ENCODE data around the gene LRP2.

Gene LRP2

DNA sequence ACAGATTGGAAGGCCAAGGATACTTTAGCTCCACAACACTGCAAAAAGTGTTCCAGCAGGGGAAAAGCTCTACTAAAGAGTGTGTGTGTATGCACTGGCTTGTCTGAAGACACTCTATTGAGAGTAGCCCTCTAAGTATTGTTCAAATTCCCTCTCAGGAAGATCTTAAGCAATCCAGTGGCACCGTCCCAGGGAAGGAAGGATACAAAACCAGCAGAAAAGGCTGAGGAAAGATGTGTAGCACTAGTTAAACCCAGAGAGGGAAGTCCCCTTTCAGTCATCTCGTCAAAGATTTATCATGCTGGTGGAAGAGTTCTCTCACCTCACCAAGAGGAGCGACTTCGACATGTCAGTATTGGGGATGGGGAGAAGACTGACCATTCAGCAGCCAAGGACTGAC, 242.5 kb downstream of the LRP2 start:
- DNase-seq (ENCODE audit: low read depth in 2 of 2) = no peak

GRCh38 chr2:169119123-169119760, 243.1 kb downstream of the LRP2 start:
- DNase-seq (ENCODE audit: low read depth in 2 of 2) = no peak

DNA sequence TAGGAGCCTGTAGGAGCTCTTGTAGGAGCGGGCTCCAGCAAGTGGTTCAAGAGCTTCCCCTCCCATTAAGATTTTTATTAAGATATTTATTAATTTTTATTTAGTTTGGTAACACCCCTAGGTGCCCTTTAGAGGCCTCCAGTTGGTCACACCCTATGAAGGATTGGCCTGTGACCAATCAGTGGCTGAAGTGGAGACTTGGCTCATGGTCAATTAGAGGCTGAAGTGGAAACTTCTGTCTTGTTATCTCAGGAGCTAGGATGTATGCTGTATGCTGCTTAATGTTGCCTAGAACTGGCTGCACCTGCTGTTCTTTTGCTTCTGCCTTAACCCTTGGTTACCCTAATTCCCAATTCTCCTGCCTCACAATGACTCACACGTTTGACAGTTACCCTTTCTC, 244.3 kb downstream of the LRP2 start:
- DNase-seq (ENCODE audit: low read depth in 2 of 2) = no peak

- DNase-seq (ENCODE audit: low read depth in 2 of 2) = no peak
Measured at GRCh38 chr2:169116993-169117392, 245.3 kb downstream of the LRP2 start.

GRCh38 chr2:169116327-169116726, 246.0 kb downstream of the LRP2 start:
- DNase-seq (ENCODE audit: low read depth in 2 of 2) = no peak

- no peak for DNase-seq (ENCODE audit: low read depth in 2 of 2)
Measured at GRCh38 chr2:169114056-169114455, 248.3 kb downstream of the LRP2 start.

DNA sequence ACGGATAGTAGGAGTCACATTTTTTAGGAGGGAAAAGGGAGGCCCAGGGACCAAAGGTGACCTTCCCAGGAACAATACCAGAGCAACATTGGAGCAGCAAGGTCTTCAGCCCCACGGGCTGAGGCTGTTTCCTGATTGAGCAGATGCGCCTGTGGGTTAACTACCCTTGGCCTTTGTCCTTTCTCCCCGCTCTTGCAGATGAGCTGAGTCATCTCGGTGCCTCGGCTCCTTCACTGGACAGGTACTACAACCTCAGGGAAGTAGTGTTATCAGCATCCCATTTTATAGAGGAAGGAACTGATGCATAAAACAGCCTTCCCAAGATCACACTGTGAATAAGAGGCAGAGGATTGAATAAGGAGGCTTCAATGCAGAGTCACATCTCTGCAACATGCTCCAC, 249.5 kb downstream of the LRP2 start:
- DNase-seq (ENCODE audit: low read depth in 2 of 2) = no peak

- no peak for DNase-seq (ENCODE audit: low read depth in 2 of 2)
Measured at GRCh38 chr2:169110916-169111315, 251.4 kb downstream of the LRP2 start.

DNA sequence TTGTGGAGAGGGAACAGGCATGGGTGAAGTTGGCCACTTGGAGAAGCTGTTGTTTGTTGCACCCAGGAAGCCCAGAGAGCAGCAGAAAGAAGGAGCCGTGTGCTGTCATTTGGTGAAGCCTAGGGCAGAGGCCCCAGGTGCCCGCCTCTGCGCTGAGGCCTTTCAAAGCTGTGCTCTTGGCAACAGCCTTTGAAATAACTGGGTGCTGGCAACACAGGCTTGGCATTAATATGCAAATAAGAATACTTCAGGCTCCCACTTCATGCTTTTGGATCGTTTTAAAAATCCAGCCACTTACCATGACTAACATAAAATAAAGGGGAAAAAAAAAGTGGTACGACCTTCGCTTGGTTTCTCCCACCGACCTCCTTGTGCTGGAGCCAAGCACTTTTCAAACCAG, 251.9 kb downstream of the LRP2 start:
- DNase-seq (ENCODE audit: low read depth in 2 of 2) = no peak

DNA sequence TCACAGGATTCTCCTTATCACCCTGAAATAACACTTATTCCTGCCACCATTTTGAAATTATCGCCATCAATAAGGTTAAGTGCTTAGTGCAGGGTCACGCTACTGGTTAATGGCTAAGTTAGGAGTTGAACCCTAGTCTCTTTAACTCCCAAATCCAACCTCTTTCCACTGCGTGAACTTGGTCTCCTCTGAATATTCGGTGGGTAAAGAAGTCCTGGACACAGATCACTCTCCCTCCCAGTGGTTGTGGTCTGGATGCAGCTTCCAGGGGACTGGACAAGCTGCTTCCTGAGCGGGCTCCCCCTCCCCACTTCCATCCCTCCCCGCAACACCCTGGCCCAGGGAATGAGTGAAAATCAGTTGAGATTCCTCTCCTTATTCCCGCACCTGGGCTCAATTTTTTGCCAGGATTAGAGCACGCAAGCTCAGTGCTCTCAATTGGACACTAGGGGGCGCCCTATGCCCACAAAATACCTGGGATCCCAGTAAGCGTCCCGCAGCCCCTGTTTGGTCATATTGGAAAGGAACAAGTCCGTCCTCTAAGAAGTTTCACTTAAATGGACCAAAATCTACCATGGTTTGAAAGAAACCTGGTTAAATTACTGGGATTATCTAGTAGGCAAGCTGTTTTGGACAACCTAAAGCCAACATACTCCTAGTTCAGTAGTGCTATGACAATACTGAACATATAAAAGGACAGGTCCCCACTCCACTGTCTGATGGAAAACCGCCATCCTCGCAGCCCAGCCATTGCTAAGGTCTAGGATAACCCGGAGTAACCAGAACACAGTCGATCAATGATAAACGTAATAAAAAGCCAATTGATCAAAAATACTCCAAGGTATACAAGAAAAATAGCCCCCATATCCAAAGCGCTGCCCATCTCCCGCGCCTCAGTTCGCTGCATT, 252.6 kb downstream of the LRP2 start:
- DNase-seq (ENCODE audit: low read depth in 2 of 2) = peak; percentile 52

GRCh38 chr2:169108099-169108884, 254.0 kb downstream of the LRP2 start:
- no peak for DNase-seq (ENCODE audit: low read depth in 2 of 2)

GRCh38 chr2:169107645-169108044, 254.7 kb downstream of the LRP2 start:
- DNase-seq (ENCODE audit: low read depth in 2 of 2) = no peak

DNA sequence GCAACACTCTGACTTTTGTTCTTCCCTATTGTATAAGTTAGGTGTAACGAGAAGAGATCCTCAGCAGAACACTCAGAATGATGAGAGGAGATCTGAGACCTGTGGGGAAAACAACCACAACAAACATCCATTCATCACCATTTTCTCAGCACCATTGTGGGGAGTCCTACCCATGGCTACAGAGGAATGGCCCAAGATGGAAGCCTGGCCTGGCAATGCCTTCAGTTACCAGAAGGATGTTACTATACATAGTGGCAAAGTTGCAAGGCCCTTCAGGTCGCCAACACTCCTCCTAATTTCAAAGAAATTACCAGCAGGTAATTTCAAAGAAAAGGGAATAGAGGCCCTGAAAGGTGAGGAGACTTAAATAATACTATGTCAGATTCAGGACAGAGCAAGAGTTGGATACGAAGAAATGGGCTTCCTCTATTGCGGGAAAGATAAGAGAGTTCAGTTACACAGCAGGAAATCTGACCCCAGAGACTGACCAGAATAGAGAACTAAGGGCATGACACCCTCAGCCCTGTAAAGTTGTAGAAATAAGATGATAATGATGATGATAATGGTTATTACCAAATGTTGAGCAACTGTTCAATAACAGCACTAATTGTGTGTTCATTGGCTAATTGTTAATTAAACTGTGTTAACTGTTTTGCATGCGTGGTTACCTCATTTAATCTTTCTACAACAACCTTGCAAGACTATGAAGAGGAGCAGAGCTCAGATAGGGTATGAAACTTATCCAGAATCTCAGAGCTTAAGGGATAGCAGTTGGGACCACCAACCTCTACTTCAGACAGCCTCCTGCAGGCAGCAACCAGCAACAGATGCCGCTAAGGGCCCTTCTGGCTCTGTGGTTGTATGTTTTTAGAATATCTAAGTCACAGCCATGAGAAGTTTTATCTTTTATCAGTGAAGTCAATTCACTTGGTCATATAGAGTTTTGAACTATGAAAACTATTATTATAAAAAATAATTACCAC, 255.5 kb downstream of the LRP2 start:
- no peak for DNase-seq (ENCODE audit: low read depth in 2 of 2)

GRCh38 chr2:169106134-169106533, 256.2 kb downstream of the LRP2 start:
- DNase-seq (ENCODE audit: low read depth in 2 of 2) = no peak

GRCh38 chr2:169105476-169105875, 256.9 kb downstream of the LRP2 start:
- DNase-seq (ENCODE audit: low read depth in 2 of 2) = no peak

- DNase-seq (ENCODE audit: low read depth in 2 of 2) = no peak
Measured at GRCh38 chr2:169104848-169105247, 257.5 kb downstream of the LRP2 start.

- no peak for DNase-seq (ENCODE audit: low read depth in 2 of 2)
Measured at GRCh38 chr2:169095621-169096105, 266.7 kb downstream of the LRP2 start.

DNA sequence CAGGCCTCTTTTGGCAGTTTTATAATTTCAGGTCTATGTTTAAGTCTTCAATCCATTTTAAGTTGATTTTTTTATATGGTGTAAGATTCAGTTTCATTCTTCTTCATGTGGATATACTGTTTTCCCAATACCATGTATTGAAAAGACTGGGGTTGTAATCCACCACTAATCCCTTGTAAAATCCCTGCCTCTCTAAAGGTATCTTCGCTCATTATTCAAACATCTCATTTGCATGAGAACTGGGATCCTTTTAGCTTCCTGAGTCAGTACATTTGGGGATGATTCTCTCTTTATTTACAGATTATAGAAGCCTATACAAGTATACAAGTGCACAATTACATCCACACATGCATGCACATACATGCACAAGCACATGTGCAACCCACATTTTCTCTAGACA, 267.7 kb downstream of the LRP2 start:
- no peak for DNase-seq (ENCODE audit: low read depth in 2 of 2)

DNA sequence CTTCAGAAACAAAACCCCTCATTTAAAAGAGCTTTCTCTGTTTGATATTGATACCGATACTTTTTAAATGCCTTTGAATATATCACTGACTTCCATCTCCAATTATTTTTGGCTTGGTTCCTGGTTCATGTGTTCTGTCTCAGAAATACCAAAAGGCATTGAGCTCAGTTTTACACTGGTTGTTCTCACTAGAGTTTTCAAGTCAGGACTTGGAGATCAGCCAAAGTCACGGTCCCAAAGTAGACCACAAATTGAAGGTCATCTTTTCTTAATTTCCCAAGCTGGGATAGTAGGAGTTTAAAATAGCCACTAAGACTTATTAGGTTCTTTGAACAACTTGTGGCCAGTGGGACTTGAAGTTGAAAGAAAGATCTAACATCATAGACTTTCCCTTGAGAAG, 268.8 kb downstream of the LRP2 start:
- DNase-seq (ENCODE audit: low read depth in 2 of 2) = no peak

- no peak for DNase-seq (ENCODE audit: low read depth in 2 of 2)
Measured at GRCh38 chr2:169091761-169092519, 270.4 kb downstream of the LRP2 start.

All from stimulated activated CD8-positive, alpha-beta memory T cell treated with anti-CD3 and anti-CD28 coated beads, Interleukin-2, amount 100 ng/mL, for 1 hour (primary cell).